Neural crest cell (in vitro differentiated cells): ENCODE data around the gene CPAMD8. TPM values are rescaled to one million over a fixed set of nuclear protein-coding genes. Genes with fewer than 3 reads are reported as not detected.
A peak's percentile ranks its signal among the peaks of the same experiment; 100 is the strongest.

Source experiments
- DNase-seq: peaks from one replicate; pipeline ENCODE4 v3.0.0; 2021; ENCODE audit warnings: low read depth, mixed read lengths, low spot score
- H3K27ac Mint-ChIP-seq: one replicate; pipeline ENCODE4 v1.8.0; 2021; ENCODE audit warnings: mild to moderate bottlenecking, mixed read lengths; ENCODE audit not compliant: unreplicated experiment
- H3K27me3 Mint-ChIP-seq: 2 replicates; pipeline ENCODE4 v1.8.0; 2021; ENCODE audit warnings: low read depth, mild to moderate bottlenecking, mixed read lengths
- H3K36me3 Mint-ChIP-seq: 2 replicates; pipeline ENCODE4 v1.8.0; 2021; ENCODE audit warnings: low read depth, mild to moderate bottlenecking, mixed read lengths
- H3K4me1 Mint-ChIP-seq: 2 replicates; pipeline ENCODE4 v1.8.0; 2021; ENCODE audit warnings: mixed read lengths
- H3K4me3 Mint-ChIP-seq: one replicate; pipeline ENCODE4 v1.8.0; 2021; ENCODE audit warnings: mild to moderate bottlenecking, mixed read lengths
- H3K9me3 Mint-ChIP-seq: 2 replicates; pipeline ENCODE4 v1.8.0; 2021; ENCODE audit warnings: mixed read lengths
- total RNA-seq: library from RNA; stranded (reverse); gene quantifications from 2 replicates; pipeline ENCODE4 v1.2.1, GENCODE V29; 2021
- TF ChIP-seq, protein P1 (sequence below): fragments of 200-600 bp; sonication (generic); conservative IDR thresholded peaks from 2 replicates; pipeline ENCODE4 v1.5.0; 2021; ENCODE audit warnings: antibody characterized with exemption, mild to moderate bottlenecking

Gene CPAMD8
- total RNA-seq, 1 donor from 2014 or later = 14.5 TPM

DNA sequence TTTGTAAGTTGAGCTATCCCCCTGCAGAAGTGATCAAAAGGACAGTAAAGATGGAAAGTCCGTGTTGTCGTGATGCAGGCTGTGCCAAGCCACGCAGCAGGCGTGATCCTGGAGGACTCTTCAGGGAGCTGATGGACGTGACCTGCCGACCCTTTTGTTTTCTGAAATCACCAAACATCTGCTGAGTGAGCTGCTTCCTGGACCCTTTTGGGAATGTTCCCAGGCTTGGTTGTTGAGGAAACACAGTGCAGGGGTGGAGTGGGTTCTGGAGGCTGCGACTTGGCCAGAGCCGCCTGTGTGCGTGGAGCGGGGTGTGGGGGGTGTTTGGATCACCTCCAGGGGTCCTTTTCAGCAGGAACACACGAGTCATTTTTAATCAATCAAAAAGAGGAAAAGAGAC, 15.4 kb upstream of the CPAMD8 start:
- Mint-ChIP-seq H3K27me3 (peaks cover 7% of the 10 kb centered on the region), H3K4me1 (peaks cover 7% of the 10 kb centered on the region), H3K36me3 (no peaks in the 10 kb centered on the region), H3K9me3 (no peaks in the 10 kb centered on the region), H3K4me3 (no peak overlapping the region), H3K27ac (peak overlapping the region; percentile 43)
- no peak for DNase-seq
- TF ChIP-seq, protein P1, sequence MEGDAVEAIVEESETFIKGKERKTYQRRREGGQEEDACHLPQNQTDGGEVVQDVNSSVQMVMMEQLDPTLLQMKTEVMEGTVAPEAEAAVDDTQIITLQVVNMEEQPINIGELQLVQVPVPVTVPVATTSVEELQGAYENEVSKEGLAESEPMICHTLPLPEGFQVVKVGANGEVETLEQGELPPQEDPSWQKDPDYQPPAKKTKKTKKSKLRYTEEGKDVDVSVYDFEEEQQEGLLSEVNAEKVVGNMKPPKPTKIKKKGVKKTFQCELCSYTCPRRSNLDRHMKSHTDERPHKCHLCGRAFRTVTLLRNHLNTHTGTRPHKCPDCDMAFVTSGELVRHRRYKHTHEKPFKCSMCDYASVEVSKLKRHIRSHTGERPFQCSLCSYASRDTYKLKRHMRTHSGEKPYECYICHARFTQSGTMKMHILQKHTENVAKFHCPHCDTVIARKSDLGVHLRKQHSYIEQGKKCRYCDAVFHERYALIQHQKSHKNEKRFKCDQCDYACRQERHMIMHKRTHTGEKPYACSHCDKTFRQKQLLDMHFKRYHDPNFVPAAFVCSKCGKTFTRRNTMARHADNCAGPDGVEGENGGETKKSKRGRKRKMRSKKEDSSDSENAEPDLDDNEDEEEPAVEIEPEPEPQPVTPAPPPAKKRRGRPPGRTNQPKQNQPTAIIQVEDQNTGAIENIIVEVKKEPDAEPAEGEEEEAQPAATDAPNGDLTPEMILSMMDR = no peak

DNA sequence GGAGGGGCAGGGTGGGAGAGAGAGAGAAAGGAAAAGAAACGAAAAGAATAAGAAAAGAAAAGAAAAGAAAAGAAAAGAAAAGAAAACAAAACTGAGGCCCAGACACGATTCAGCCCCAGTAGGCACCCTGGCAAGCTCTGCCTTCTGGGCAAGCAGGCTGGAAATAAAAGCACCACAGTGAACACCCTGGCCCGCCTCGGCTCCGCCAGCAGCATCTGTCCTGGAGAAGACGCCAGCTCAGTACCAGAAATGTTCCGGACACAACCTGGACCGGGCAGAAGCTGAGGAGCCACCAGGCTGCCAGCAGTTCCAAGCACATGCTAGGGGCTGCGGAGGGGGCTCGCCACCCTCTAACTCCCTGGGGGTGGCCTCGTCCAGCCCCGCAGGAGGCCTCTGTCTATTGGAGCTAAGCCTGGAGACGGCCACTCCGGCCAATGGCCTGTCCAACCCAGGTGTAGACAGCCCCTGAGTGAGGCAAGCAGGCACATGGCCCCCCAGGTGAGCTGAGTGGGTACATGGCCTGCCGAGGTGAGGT, 11.4 kb upstream of the CPAMD8 start:
- peaks cover 7% of the 10 kb centered on the region for H3K27me3 Mint-ChIP-seq
- H3K36me3 Mint-ChIP-seq = no peaks in the 10 kb centered on the region
- no peak overlapping the region for H3K4me3 Mint-ChIP-seq
- no peak for DNase-seq
- no peaks in the 10 kb centered on the region for H3K9me3 Mint-ChIP-seq
- no peak overlapping the region for H3K27ac Mint-ChIP-seq
- peaks cover 7% of the 10 kb centered on the region for H3K4me1 Mint-ChIP-seq
- TF ChIP-seq, protein P1 = no peak

DNA sequence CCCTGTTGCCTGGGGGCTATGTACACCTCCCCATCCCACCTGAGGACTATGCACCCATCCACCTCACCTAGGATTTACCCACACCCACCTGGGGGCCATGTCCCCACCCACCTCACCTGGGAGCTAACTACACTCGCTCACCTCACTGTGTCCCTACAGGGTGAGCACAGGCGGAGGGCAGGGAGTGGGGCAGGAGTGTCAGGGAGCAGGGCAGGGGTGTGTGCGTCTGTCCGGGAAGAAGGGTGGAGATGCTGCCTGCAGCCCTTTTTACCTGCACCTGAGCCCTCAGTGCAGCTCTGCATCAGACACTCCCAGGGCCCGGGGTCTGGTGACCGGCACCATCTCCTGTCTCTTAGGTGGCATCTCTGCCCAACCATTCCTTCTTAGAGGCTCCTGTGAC, 10.6 kb upstream of the CPAMD8 start:
- no peaks in the 10 kb centered on the region for H3K36me3 Mint-ChIP-seq
- no peak for DNase-seq
- H3K4me3 Mint-ChIP-seq = no peak overlapping the region
- no peak overlapping the region for H3K27ac Mint-ChIP-seq
- H3K4me1 Mint-ChIP-seq = peaks cover 7% of the 10 kb centered on the region
- TF ChIP-seq, protein P1 = no peak
- no peaks in the 10 kb centered on the region for H3K9me3 Mint-ChIP-seq
- peaks cover 7% of the 10 kb centered on the region for H3K27me3 Mint-ChIP-seq

DNA sequence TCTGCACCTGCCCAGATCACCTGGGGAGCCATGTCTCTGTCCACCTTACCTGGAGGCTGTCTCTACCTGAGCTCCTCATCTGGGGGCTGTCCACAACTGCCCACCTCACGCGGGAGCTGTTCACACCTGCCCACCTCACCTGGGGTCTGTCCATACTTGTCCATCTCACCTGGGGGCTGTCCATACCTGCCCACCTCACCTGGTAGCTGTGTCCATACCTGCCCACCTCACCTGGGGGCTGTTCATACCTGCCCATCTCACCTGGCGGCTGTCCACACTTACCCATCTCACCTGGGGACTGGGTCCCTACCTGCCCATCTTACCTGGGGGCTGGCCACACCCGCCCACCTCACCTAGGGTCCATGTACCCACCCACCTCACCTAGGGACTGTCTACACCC, 10.0 kb upstream of the CPAMD8 start:
- DNase-seq = no peak
- Mint-ChIP-seq H3K4me1 (peaks cover 1% of the 10 kb centered on the region), H3K27ac (no peak overlapping the region), H3K36me3 (no peaks in the 10 kb centered on the region), H3K27me3 (peaks cover 7% of the 10 kb centered on the region), H3K9me3 (no peaks in the 10 kb centered on the region), H3K4me3 (no peak overlapping the region)
- TF ChIP-seq, protein P1 = no peak

DNA sequence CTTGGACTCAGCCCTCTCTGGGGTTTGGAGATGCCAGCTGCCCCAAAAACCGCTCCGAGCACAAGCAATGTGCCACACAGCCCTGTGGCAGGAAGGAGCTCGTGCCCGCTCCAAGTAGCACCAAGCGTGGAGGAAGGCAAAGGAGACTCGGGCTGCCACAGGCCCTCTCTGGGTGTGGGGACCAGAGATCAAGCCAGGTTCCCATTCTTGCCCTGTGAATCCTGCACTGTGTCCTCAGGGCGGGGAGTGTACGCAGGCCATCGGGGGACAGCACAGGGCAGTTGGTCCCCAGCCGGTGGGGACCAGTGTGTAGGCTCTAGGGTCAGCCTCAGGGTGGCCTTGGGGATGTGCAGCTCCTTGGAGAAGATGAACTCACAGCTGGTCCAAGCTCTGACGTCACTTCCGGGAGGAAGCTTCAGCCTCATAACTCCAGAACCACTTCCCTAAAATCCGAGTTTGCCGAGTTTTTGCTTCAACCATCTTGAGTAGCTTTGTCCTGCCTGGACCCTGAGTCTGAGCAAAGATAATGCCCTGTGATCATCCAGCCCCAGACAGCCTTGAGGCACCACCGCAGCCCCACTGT, 9.3 kb upstream of the CPAMD8 start:
- TF ChIP-seq, protein P1 = no peak
- no peaks in the 10 kb centered on the region for H3K4me1 Mint-ChIP-seq
- DNase-seq = no peak
- H3K4me3 Mint-ChIP-seq = no peak overlapping the region
- no peak overlapping the region for H3K27ac Mint-ChIP-seq
- peaks cover 6% of the 10 kb centered on the region for H3K27me3 Mint-ChIP-seq
- H3K36me3 Mint-ChIP-seq = no peaks in the 10 kb centered on the region
- no peaks in the 10 kb centered on the region for H3K9me3 Mint-ChIP-seq
